ENCODE results near the gene RPL7L1. TPM values are rescaled to one million over a fixed set of nuclear protein-coding genes. Genes with fewer than 3 reads are reported as not detected.

The RPL7L1 gene
- total RNA-seq, 1 donor from 2014 or later: 80.2 TPM

DNA sequence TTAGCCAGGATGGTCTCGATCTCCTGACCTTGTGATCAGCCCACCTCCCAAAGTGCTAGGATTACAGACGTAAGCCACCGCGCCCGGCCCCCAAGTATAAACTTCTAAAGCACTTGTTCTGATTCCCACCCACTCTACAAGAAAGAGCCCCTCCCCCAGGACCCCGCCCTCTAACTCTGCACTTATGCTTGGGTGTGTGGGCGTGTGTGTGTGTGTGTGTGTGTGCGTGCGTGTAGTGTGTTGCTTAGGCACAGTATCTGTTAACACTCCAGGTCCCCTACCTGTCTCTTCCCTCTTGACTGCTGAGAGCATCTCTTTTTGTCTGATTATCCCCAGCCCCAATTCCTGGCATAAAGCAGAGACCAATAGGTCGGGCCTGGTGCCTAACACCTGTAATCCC, 30.4 kb downstream of the RPL7L1 start:
- Mint-ChIP-seq H3K36me3 (ENCODE audit: unreplicated experiment) (no peaks in the 10 kb centered on the region), H3K4me1 (ENCODE audit: low read depth, unreplicated experiment) (peaks cover 2% of the 10 kb centered on the region), H3K4me3 (ENCODE audit: unreplicated experiment) (no peak overlapping the region), H3K27me3 (ENCODE audit: unreplicated experiment) (peaks cover 6% of the 10 kb centered on the region), H3K9me3 (ENCODE audit: unreplicated experiment) (no peaks in the 10 kb centered on the region), H3K27ac (ENCODE audit: unreplicated experiment) (no peak overlapping the region)
- TF ChIP-seq CTCF (IDR thresholded peaks at IDR 0.05; ENCODE audit: partially characterized antibody, unreplicated experiment): no peak
- DNase-seq: no peak

GRCh38 chr6:42911171-42912021, 32.0 kb downstream of the RPL7L1 start:
- Mint-ChIP-seq H3K27me3 (ENCODE audit: unreplicated experiment) (peaks cover 4% of the 10 kb centered on the region), H3K4me3 (ENCODE audit: unreplicated experiment) (peak overlapping the region; percentile 86), H3K9me3 (ENCODE audit: unreplicated experiment) (no peaks in the 10 kb centered on the region), H3K27ac (ENCODE audit: unreplicated experiment) (peak overlapping the region; percentile 71), H3K4me1 (ENCODE audit: low read depth, unreplicated experiment) (peaks cover 2% of the 10 kb centered on the region), H3K36me3 (ENCODE audit: unreplicated experiment) (no peaks in the 10 kb centered on the region)
- no peak for TF ChIP-seq CTCF (IDR thresholded peaks at IDR 0.05; ENCODE audit: partially characterized antibody, unreplicated experiment)
- DNase-seq: peak; percentile 67

DNA sequence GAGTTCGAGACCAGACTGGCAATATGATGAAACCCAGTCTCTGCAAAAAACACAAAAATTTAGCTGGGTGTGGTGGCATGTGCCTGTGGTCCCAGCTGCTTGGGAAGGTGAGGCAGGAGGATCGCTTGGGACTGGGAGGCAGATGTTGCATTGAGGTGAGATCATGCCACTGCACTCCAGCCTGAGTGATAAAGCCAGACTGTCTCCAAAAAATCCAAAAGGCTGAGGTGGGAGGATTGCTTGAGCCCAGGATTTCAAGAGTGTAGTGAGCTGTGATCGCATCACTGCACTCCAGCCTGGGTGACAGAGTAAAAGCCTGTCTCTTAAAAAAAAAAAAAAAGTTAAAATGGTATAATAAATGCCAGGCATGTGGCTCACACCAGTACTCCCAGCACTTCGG, 35.1 kb downstream of the RPL7L1 start:
- no peaks in the 10 kb centered on the region for H3K9me3 Mint-ChIP-seq (ENCODE audit: unreplicated experiment)
- H3K27me3 Mint-ChIP-seq (ENCODE audit: unreplicated experiment): peaks cover 4% of the 10 kb centered on the region
- no peak overlapping the region for H3K4me3 Mint-ChIP-seq (ENCODE audit: unreplicated experiment)
- peaks cover 2% of the 10 kb centered on the region for H3K4me1 Mint-ChIP-seq (ENCODE audit: low read depth, unreplicated experiment)
- TF ChIP-seq CTCF (IDR thresholded peaks at IDR 0.05; ENCODE audit: partially characterized antibody, unreplicated experiment): no peak
- no peaks in the 10 kb centered on the region for H3K36me3 Mint-ChIP-seq (ENCODE audit: unreplicated experiment)
- no peak for DNase-seq
- H3K27ac Mint-ChIP-seq (ENCODE audit: unreplicated experiment): no peak overlapping the region

GRCh38 chr6:42915732-42916131, 36.3 kb downstream of the RPL7L1 start, which contains the start of gene PTCRA:
Gene PTCRA (plus strand): TSS chr6:42916053. CDS start chr6:42916070, 17 bp downstream.
- Mint-ChIP-seq H3K27ac (ENCODE audit: unreplicated experiment) (no peak within 1 kb of the TSS), H3K4me1 (ENCODE audit: low read depth, unreplicated experiment) (peaks cover 2% of the 10 kb centered on the region), H3K27me3 (ENCODE audit: unreplicated experiment) (peaks cover 4% of the 10 kb centered on the region), H3K9me3 (ENCODE audit: unreplicated experiment) (no peaks in the 10 kb centered on the region), H3K36me3 (ENCODE audit: unreplicated experiment) (no peaks in the 10 kb centered on the region), H3K4me3 (ENCODE audit: unreplicated experiment) (no peak within 1 kb of the TSS)
- TF ChIP-seq CTCF (IDR thresholded peaks at IDR 0.05; ENCODE audit: partially characterized antibody, unreplicated experiment): no peak
- no peak for DNase-seq

GRCh38 chr6:42916288-42916687, 36.9 kb downstream of the RPL7L1 start:
- H3K9me3 Mint-ChIP-seq (ENCODE audit: unreplicated experiment): no peaks in the 10 kb centered on the region
- peaks cover 1% of the 10 kb centered on the region for H3K27me3 Mint-ChIP-seq (ENCODE audit: unreplicated experiment)
- H3K36me3 Mint-ChIP-seq (ENCODE audit: unreplicated experiment): no peaks in the 10 kb centered on the region
- H3K4me1 Mint-ChIP-seq (ENCODE audit: low read depth, unreplicated experiment): peaks cover under 1% of the 10 kb centered on the region
- no peak for TF ChIP-seq CTCF (IDR thresholded peaks at IDR 0.05; ENCODE audit: partially characterized antibody, unreplicated experiment)
- H3K4me3 Mint-ChIP-seq (ENCODE audit: unreplicated experiment): no peak overlapping the region
- DNase-seq: no peak
- H3K27ac Mint-ChIP-seq (ENCODE audit: unreplicated experiment): no peak overlapping the region

Measured in glutamatergic neuron (in vitro differentiated cells).